CD8-positive, alpha-beta memory T cell (primary cell): Measurements from ENCODE around the gene FBN2. TPM values are rescaled to one million over a fixed set of nuclear protein-coding genes. Genes with fewer than 3 reads are reported as not detected.

Experiments
- CTCF ChIA-PET: fragments of 350-600 bp; sonication (Branson Sonifier 250); formaldehyde crosslinking; loops from one replicate; lab custom pipeline; 2021; ENCODE audit warnings: antibody characterized with exemption; lab: Charles Lee
- POLR2A ChIA-PET: fragments of 350-600 bp; sonication (Branson Sonifier 250); formaldehyde crosslinking; loops from one replicate; lab custom pipeline; 2021; ENCODE audit warnings: antibody characterized with exemption; lab: Charles Lee
- DNase-seq, 5 donors: peaks; one replicate each; pipeline versions ENCODE4 v3.0.0 to v3.0.0-alpha.2; 2020 to 2022; ENCODE audit warnings: mixed read lengths in 1 of 5
- H3K27ac ChIP-seq: one replicate; pipeline ENCODE4 v1.7.0; 2013; ENCODE audit warnings: low read depth, mild to moderate bottlenecking, low read length, moderate library complexity
- H3K27me3 ChIP-seq: 2 replicates; pipeline ENCODE4 v1.7.0; 2013; ENCODE audit warnings: low read length, mild to moderate bottlenecking; ENCODE audit not compliant: insufficient read depth, poor library complexity, severe bottlenecking
- H3K36me3 ChIP-seq: 2 replicates; pipeline ENCODE4 v1.7.0; 2013; ENCODE audit warnings: mild to moderate bottlenecking, low read length, moderate library complexity; ENCODE audit not compliant: insufficient read depth
- H3K4me1 ChIP-seq: 2 replicates; pipeline ENCODE4 v1.7.0; 2013; ENCODE audit warnings: mild to moderate bottlenecking, low read length, moderate library complexity; ENCODE audit not compliant: insufficient read depth
- H3K4me3 ChIP-seq: 2 replicates; pipeline ENCODE4 v1.7.0; 2013; ENCODE audit warnings: mild to moderate bottlenecking, low read length
- H3K9me3 ChIP-seq: 2 replicates; pipeline ENCODE4 v1.7.0; 2013; ENCODE audit warnings: mild to moderate bottlenecking, low read length
- H3K27ac Mint-ChIP-seq, 8 donors: one replicate each; pipeline ENCODE4 v1.8.0; 2020 to 2021; ENCODE audit warnings: mixed read lengths in 8 of 8, mild to moderate bottlenecking in 6 of 8, inconsistent platforms in 3 of 8, moderate library complexity in 3 of 8
- H3K27me3 Mint-ChIP-seq, 2 donors: one replicate each; pipeline ENCODE4 v1.8.0; 2020 to 2021; ENCODE audit warnings: mixed read lengths in 2 of 2, mild to moderate bottlenecking in 1 of 2, moderate library complexity in 1 of 2
- H3K36me3 Mint-ChIP-seq, 3 donors: one replicate each; pipeline ENCODE4 v1.8.0; 2020 to 2021; ENCODE audit warnings: mixed read lengths in 3 of 3, inconsistent platforms in 1 of 3, mild to moderate bottlenecking in 1 of 3
- H3K4me1 Mint-ChIP-seq, 3 donors: one replicate each; pipeline ENCODE4 v1.8.0; 2020 to 2021; ENCODE audit warnings: mixed read lengths in 3 of 3, inconsistent platforms in 1 of 3, mild to moderate bottlenecking in 1 of 3
- H3K4me3 Mint-ChIP-seq, 7 donors: one replicate each; pipeline ENCODE4 v1.8.0; 2020 to 2021; ENCODE audit warnings: mixed read lengths in 7 of 7, mild to moderate bottlenecking in 6 of 7, moderate library complexity in 4 of 7, inconsistent platforms in 2 of 7
- H3K9me3 Mint-ChIP-seq, 5 donors: one replicate each; pipeline ENCODE4 v1.8.0; 2020 to 2022; ENCODE audit warnings: mixed read lengths in 5 of 5, mild to moderate bottlenecking in 3 of 5, moderate library complexity in 2 of 5, inconsistent platforms in 1 of 5
- polyA plus RNA-seq: library from polyadenylated mRNA; unstranded; fragments of 300-500 nt; fragmentation: Illumina TruSeq; gene quantifications from one replicate; pipeline ENCODE4 v1.2.3, GENCODE V29; 2021
- total RNA-seq, 2 experiments: library from RNA; stranded (reverse); gene quantifications; one replicate each; pipeline ENCODE4 v1.2.3, GENCODE V29; 2021

Gene FBN2
- total and polyA plus RNA-seq, 3 experiments from 2014 or later, result 0.09 to 0.20 TPM; not detected in 1

- ChIA-PET POLR2A (no interaction called here), CTCF (no interaction called here)
- Histone ChIP-seq H3K27ac (no peak overlapping the region), H3K4me3 (no peak overlapping the region), H3K36me3 (no peaks in the 10 kb centered on the region), H3K9me3 (no peaks in the 10 kb centered on the region), H3K4me1 (no peaks in the 10 kb centered on the region), H3K27me3 (no peaks in the 10 kb centered on the region)
- Mint-ChIP-seq H3K27me3 (peaks cover 0 to 1% of the 10 kb centered on the region in 2 donors), H3K4me3 (no peak overlapping the region), H3K36me3 (no peaks in the 10 kb centered on the region), H3K4me1 (no peaks in the 10 kb centered on the region), H3K27ac (no peak overlapping the region), H3K9me3 (no peaks in the 10 kb centered on the region)
- DNase-seq, result no peak
These were observed 313.7 kb downstream of the FBN2 start for GRCh38 chr5:128224336-128224735.

DNA sequence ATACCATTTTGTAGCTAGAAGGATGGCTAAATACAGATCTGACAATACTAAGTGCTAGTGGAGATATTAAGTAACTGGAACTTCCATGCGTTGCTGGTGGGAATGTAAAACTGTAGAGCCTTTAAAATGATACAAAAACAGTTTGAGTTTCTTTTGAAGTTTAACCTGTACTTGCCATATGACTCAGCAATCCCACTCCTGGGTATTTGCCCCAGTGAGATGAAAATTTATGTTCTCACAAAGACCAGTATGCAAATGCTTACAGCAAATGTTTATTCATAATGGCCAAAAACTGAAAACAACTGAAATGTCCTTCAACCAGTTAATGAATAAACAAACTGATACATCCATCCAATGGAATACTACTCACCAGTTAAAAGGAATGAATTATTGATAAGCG lies 317.2 kb downstream of the FBN2 start:
- Mint-ChIP-seq H3K4me3 (no peak overlapping the region), H3K36me3 (no peaks in the 10 kb centered on the region), H3K4me1 (no peaks in the 10 kb centered on the region), H3K27ac (no peak overlapping the region), H3K27me3 (peaks cover 2 to 4% of the 10 kb centered on the region in 2 donors), H3K9me3 (no peaks in the 10 kb centered on the region)
- DNase-seq, result no peak
- Histone ChIP-seq H3K27ac (no peak overlapping the region), H3K4me1 (no peaks in the 10 kb centered on the region), H3K4me3 (no peak overlapping the region), H3K9me3 (no peaks in the 10 kb centered on the region), H3K27me3 (no peaks in the 10 kb centered on the region), H3K36me3 (no peaks in the 10 kb centered on the region)
- POLR2A ChIA-PET, result interaction anchor here (0.6 kb wide), 1 partner anchor 519 kb away, joined by 4 read pairs; no protein-coding TSS in a partner anchor
- CTCF ChIA-PET, result no interaction called here

DNA sequence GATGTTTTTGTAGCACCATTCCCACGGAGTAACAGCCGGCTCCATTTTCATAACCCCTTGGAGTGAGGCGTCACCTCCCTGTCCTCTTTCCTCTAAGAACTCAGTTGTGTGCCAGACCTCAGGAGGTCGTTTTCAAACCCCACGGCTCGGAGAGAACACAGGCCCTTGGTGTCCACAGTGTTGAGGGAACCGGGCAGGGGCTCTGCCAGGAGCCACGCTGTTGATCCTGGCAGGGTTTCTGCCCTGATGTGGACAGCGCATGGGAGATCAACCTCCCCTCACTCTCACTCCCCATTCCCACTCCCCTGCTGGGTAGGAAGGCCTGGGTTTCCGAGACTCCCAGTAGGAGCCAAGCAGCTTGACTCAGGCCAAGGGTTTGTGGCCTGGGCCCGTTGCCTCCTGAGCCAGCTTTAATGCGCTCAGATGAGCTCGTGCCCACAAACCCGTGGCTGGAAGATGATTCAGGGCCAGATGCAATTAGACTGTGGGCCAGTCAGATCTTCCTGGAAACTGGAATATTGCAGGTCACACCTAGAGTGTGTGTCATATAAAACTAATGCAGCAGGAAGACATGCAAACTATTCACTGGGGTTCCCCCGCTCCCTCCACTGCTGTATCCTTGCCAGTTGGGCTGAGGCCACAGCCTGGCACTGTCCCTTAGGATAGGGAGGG lies 321.0 kb downstream of the FBN2 start:
- H3K36me3 ChIP-seq, result no peaks in the 10 kb centered on the region

DNA sequence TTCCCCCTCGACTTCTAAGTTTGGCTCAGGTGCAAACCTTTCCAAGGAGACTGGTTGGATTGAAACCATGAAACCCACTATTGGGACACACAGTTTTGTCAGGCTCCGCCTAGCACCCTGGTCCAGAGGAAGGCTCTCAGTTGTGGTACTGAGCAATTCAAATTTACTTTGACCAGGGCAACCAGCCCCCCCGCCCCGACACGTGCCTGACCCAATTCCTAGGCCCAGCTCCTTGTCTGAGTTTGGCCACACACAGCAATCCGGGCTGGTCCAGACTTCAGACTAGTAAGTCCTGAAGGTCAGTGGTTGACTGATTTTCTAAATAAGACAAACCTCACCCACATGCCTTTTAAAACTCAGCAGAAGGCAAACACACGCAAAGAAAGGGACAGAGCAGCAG lies 321.8 kb downstream of the FBN2 start:
- no peak overlapping the region for H3K27ac ChIP-seq
- Mint-ChIP-seq H3K4me3 (no peak overlapping the region), H3K27ac (no peak overlapping the region), H3K27me3 (peaks cover 3 to 4% of the 10 kb centered on the region in 2 donors), H3K9me3 (no peaks in the 10 kb centered on the region), H3K36me3 (no peaks in the 10 kb centered on the region), H3K4me1 (peaks cover 2 to 4% (median 3%) of the 10 kb centered on the region in 3 donors)
- H3K4me1 ChIP-seq, result no peaks in the 10 kb centered on the region
- H3K4me3 ChIP-seq, result no peak overlapping the region
- no peaks in the 10 kb centered on the region for H3K9me3 ChIP-seq
- no peaks in the 10 kb centered on the region for H3K36me3 ChIP-seq
- CTCF ChIA-PET, result no interaction called here
- POLR2A ChIA-PET, result no interaction called here
- DNase-seq, result no peak
- H3K27me3 ChIP-seq, result no peaks in the 10 kb centered on the region

More for the DNA sequence above, 321.0 kb downstream of the FBN2 start:
- ChIA-PET CTCF (no interaction called here), POLR2A (no interaction called here)
- no peaks in the 10 kb centered on the region for H3K9me3 Mint-ChIP-seq
- no peak for DNase-seq
- H3K4me1 Mint-ChIP-seq, result peaks cover 2 to 4% (median 3%) of the 10 kb centered on the region in 3 donors
- H3K36me3 Mint-ChIP-seq, result no peaks in the 10 kb centered on the region
- no peaks in the 10 kb centered on the region for H3K27me3 ChIP-seq
- H3K4me3 ChIP-seq, result no peak overlapping the region
- H3K27ac Mint-ChIP-seq, result no peak overlapping the region
- H3K27me3 Mint-ChIP-seq, result peaks cover 3 to 4% of the 10 kb centered on the region in 2 donors
- H3K9me3 ChIP-seq, result no peaks in the 10 kb centered on the region
- no peak overlapping the region for H3K4me3 Mint-ChIP-seq
- H3K27ac ChIP-seq, result no peak overlapping the region
- no peaks in the 10 kb centered on the region for H3K4me1 ChIP-seq

GRCh38 chr5:128213833-128214232 lies 324.2 kb downstream of the FBN2 start:
- no peak for DNase-seq
- Mint-ChIP-seq H3K27me3 (peaks cover 3 to 7% of the 10 kb centered on the region in 2 donors), H3K4me1 (peaks cover 2 to 4% (median 3%) of the 10 kb centered on the region in 3 donors), H3K9me3 (no peaks in the 10 kb centered on the region), H3K4me3 (no peak overlapping the region), H3K36me3 (no peaks in the 10 kb centered on the region), H3K27ac (no peak overlapping the region)
- Histone ChIP-seq H3K27me3 (no peaks in the 10 kb centered on the region), H3K4me1 (no peaks in the 10 kb centered on the region), H3K4me3 (no peak overlapping the region), H3K9me3 (no peaks in the 10 kb centered on the region), H3K27ac (no peak overlapping the region), H3K36me3 (no peaks in the 10 kb centered on the region)
- POLR2A ChIA-PET, result no interaction called here
- CTCF ChIA-PET, result no interaction called here

DNA sequence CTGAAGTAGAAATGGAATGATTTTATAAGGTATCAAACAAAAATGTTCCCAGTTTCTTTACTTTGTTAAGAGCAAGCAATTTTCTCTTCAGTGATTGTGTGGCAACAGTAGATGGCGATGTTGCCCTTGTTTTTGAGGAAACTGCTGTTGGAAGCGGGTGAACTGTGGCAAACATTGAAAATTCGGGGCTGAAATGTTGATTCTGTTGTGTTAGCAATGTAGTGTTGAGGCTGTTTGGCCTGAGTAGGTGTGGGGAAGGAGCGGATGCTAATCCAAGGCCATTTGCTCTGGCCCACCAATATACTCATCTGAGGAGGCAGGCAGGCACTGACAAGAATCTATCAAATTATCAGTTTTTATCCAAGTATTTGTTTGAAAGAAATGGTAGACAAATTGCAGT lies 324.7 kb downstream of the FBN2 start:
- Histone ChIP-seq H3K36me3 (no peaks in the 10 kb centered on the region), H3K4me3 (no peak overlapping the region), H3K27ac (no peak overlapping the region), H3K4me1 (no peaks in the 10 kb centered on the region), H3K27me3 (no peaks in the 10 kb centered on the region), H3K9me3 (no peaks in the 10 kb centered on the region)
- CTCF ChIA-PET, result no interaction called here
- POLR2A ChIA-PET, result no interaction called here
- Mint-ChIP-seq H3K9me3 (no peaks in the 10 kb centered on the region), H3K4me1 (peaks cover 2 to 4% (median 3%) of the 10 kb centered on the region in 3 donors), H3K27ac (peak overlapping the region in 1 of 8 donors; percentile 7), H3K36me3 (no peaks in the 10 kb centered on the region), H3K27me3 (peaks cover 4 to 9% of the 10 kb centered on the region in 2 donors), H3K4me3 (no peak overlapping the region)
- peak in 1 of 5 donors; percentile 16 for DNase-seq

DNA sequence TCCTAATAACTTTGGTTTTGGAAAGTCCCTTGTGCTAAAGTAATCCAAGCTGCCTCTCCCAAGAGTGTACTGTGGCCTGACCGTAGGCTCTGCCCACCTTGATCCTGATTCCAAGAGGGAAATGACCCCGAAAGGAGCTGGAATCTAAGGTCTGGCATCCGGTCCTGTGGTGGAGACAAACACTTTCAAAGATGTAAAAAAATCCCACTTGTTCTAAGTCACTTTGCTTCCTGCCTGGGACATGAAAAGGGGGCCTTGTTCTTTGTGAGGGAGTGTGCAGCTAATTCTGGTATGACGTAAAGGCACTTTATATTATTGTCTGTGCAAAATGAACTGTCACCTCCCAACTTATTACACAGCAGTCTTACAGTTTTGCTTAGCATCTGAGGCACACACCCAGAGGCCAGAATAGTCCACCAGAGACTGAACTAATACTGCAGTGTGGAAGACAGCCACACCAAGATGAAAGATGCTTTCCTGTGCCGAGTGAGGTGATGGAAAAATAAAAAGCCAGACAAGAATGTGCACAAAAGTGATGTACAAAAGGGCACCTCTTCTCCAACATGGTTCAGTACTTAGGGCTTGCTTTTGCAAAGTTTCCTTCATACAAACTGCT lies 325.7 kb downstream of the FBN2 start:
- no peak for DNase-seq
- POLR2A ChIA-PET, result no interaction called here
- Histone ChIP-seq H3K27ac (no peak overlapping the region), H3K4me3 (no peak overlapping the region), H3K36me3 (no peaks in the 10 kb centered on the region), H3K27me3 (no peaks in the 10 kb centered on the region), H3K9me3 (no peaks in the 10 kb centered on the region), H3K4me1 (no peaks in the 10 kb centered on the region)
- Mint-ChIP-seq H3K4me3 (no peak overlapping the region), H3K9me3 (no peaks in the 10 kb centered on the region), H3K36me3 (no peaks in the 10 kb centered on the region), H3K27ac (no peak overlapping the region), H3K27me3 (peaks cover 4 to 11% of the 10 kb centered on the region in 2 donors), H3K4me1 (peaks cover 2 to 4% (median 3%) of the 10 kb centered on the region in 3 donors)
- CTCF ChIA-PET, result interaction anchor here (1.7 kb wide), 1 partner anchor 10 kb away, joined by 10 read pairs; no protein-coding TSS in a partner anchor

- POLR2A ChIA-PET, result no interaction called here
- H3K9me3 Mint-ChIP-seq, result no peaks in the 10 kb centered on the region
- Histone ChIP-seq H3K27ac (no peak overlapping the region), H3K4me3 (no peak overlapping the region), H3K9me3 (no peaks in the 10 kb centered on the region), H3K27me3 (no peaks in the 10 kb centered on the region), H3K4me1 (no peaks in the 10 kb centered on the region), H3K36me3 (no peaks in the 10 kb centered on the region)
- CTCF ChIA-PET, result interaction anchor here (0.9 to 1.1 kb wide), 3 partner anchors 9 to 645 kb away, joined by 3 read pairs; no protein-coding TSS in a partner anchor
- peaks cover 2 to 3% (median 2%) of the 10 kb centered on the region in 3 donors for H3K4me1 Mint-ChIP-seq
- no peak overlapping the region for H3K27ac Mint-ChIP-seq
- H3K36me3 Mint-ChIP-seq, result peaks cover 0 to 5% (median 0%) of the 10 kb centered on the region in 3 donors
- H3K27me3 Mint-ChIP-seq, result peaks cover 1 to 17% of the 10 kb centered on the region in 2 donors
- no peak overlapping the region for H3K4me3 Mint-ChIP-seq
- DNase-seq, result no peak
These were observed 329.6 kb downstream of the FBN2 start for GRCh38 chr5:128208436-128208835.
